HUES48 (cell line): ENCODE measurements around the gene LRP1-AS.
"Not testable (repeated sequence)": the region's sequence is repeated elsewhere in the genome, so short reads cannot be mapped to it uniquely, and the experiment has no call there.

Experiments
- H3K27ac ChIP-seq: one replicate; pipeline ENCODE4 v1.7.0; 2013; ENCODE audit warnings: low read depth, low read length, inconsistent platforms
- H3K27me3 ChIP-seq: 2 replicates; pipeline ENCODE4 v1.6.1; 2013; ENCODE audit warnings: mild to moderate bottlenecking, low read length; ENCODE audit not compliant: control insufficient read depth, insufficient read depth
- H3K36me3 ChIP-seq: 2 replicates; pipeline ENCODE4 v1.6.1; 2013; ENCODE audit warnings: low read length; ENCODE audit not compliant: control insufficient read depth, insufficient read depth
- H3K4me1 ChIP-seq: 2 replicates; pipeline ENCODE4 v1.6.1; 2013; ENCODE audit warnings: mild to moderate bottlenecking, low read length; ENCODE audit not compliant: control insufficient read depth, insufficient read depth
- H3K4me3 ChIP-seq: 2 replicates; pipeline ENCODE4 v1.5.1; 2013; ENCODE audit warnings: mild to moderate bottlenecking, low read depth, low read length
- H3K9ac ChIP-seq: 2 replicates; pipeline ENCODE4 v1.6.1; 2013; ENCODE audit warnings: mild to moderate bottlenecking, low read depth, low read length, moderate library complexity
- H3K9me3 ChIP-seq: 2 replicates; pipeline ENCODE4 v1.6.1; 2013; ENCODE audit warnings: low read length; ENCODE audit not compliant: control insufficient read depth, insufficient read depth

Gene LRP1-AS

GRCh38 chr12:57127726-57128518 is 19.5 kb downstream of the LRP1-AS start, which contains the start of gene LRP1:
LRP1 (plus strand) TSS chr12:57128483; CDS start chr12:57128965, 482 bp downstream.
- Histone ChIP-seq H3K27me3 (no peaks in the 10 kb centered on the region), H3K9me3 (no peaks in the 10 kb centered on the region), H3K9ac (peak within 1 kb of the TSS; percentile 76), H3K36me3 (no peaks in the 10 kb centered on the region), H3K4me1 (peaks cover 40% of the 10 kb centered on the region), H3K4me3 (peak within 1 kb of the TSS; percentile 91), H3K27ac (peak within 1 kb of the TSS; percentile 94)

- H3K4me1 ChIP-seq = peaks cover 33% of the 10 kb centered on the region
- no peaks in the 10 kb centered on the region for H3K36me3 ChIP-seq
- H3K27ac ChIP-seq = peak overlapping the region; percentile 94
- H3K9ac ChIP-seq = no peak overlapping the region
- peak overlapping the region; percentile 91 for H3K4me3 ChIP-seq
- no peaks in the 10 kb centered on the region for H3K27me3 ChIP-seq
- H3K9me3 ChIP-seq = no peaks in the 10 kb centered on the region
Observed at GRCh38 chr12:57127101-57127725, 20.2 kb downstream of the LRP1-AS start.

- no peaks in the 10 kb centered on the region for H3K9me3 ChIP-seq
- H3K9ac ChIP-seq = no peak overlapping the region
- H3K27ac ChIP-seq = peak overlapping the region; percentile 94
- no peaks in the 10 kb centered on the region for H3K36me3 ChIP-seq
- peak overlapping the region; percentile 91; the same call in 1 of the 2 replicates for H3K4me3 ChIP-seq
- H3K4me1 ChIP-seq = peaks cover 27% of the 10 kb centered on the region
- no peaks in the 10 kb centered on the region for H3K27me3 ChIP-seq
Observed at GRCh38 chr12:57126561-57126960, 20.9 kb downstream of the LRP1-AS start.

GRCh38 chr12:57126061-57126460 is 21.4 kb downstream of the LRP1-AS start:
- H3K27me3 ChIP-seq = no peaks in the 10 kb centered on the region
- no peak overlapping the region for H3K9ac ChIP-seq
- H3K27ac ChIP-seq = no peak overlapping the region
- H3K4me1 ChIP-seq = peaks cover 22% of the 10 kb centered on the region
- no peak overlapping the region for H3K4me3 ChIP-seq
- H3K36me3 ChIP-seq = no peaks in the 10 kb centered on the region
- no peaks in the 10 kb centered on the region for H3K9me3 ChIP-seq

- Histone ChIP-seq H3K27me3 (no peaks in the 10 kb centered on the region), H3K4me3 (no peak overlapping the region), H3K27ac (no peak overlapping the region), H3K9ac (no peak overlapping the region), H3K36me3 (no peaks in the 10 kb centered on the region), H3K4me1 (peaks cover 9% of the 10 kb centered on the region), H3K9me3 (no peaks in the 10 kb centered on the region)
Observed at GRCh38 chr12:57124261-57124877, 23.1 kb downstream of the LRP1-AS start.

- Histone ChIP-seq H3K27me3 (no peaks in the 10 kb centered on the region), H3K4me1 (peaks cover 9% of the 10 kb centered on the region), H3K36me3 (no peaks in the 10 kb centered on the region), H3K9me3 (no peaks in the 10 kb centered on the region), H3K27ac (no peak overlapping the region), H3K9ac (no peak overlapping the region), H3K4me3 (no peak overlapping the region)
Observed at GRCh38 chr12:57123813-57124212, 23.6 kb downstream of the LRP1-AS start.

- not testable (repeated sequence) for H3K27ac ChIP-seq, H3K4me3 ChIP-seq, H3K9me3 ChIP-seq, H3K36me3 ChIP-seq, H3K27me3 ChIP-seq, H3K9ac ChIP-seq, H3K4me1 ChIP-seq
Observed at GRCh38 chr12:57120718-57121117, 26.7 kb downstream of the LRP1-AS start.

- Histone ChIP-seq H3K36me3 (no peaks in the 10 kb centered on the region), H3K4me1 (peaks cover 1% of the 10 kb centered on the region; the same call in 1 of the 2 replicates), H3K4me3 (no peak overlapping the region), H3K9ac (no peak overlapping the region), H3K27ac (no peak overlapping the region), H3K27me3 (no peaks in the 10 kb centered on the region; the same call in 1 of the 2 replicates), H3K9me3 (no peaks in the 10 kb centered on the region)
Observed at GRCh38 chr12:57119294-57120085, 27.9 kb downstream of the LRP1-AS start.

- Histone ChIP-seq H3K27ac (no peak overlapping the region), H3K36me3 (no peaks in the 10 kb centered on the region), H3K9ac (no peak overlapping the region), H3K27me3 (no peaks in the 10 kb centered on the region; the same call in 1 of the 2 replicates), H3K9me3 (no peaks in the 10 kb centered on the region), H3K4me1 (no peaks in the 10 kb centered on the region), H3K4me3 (no peak overlapping the region)
Observed at GRCh38 chr12:57118711-57119271, 28.6 kb downstream of the LRP1-AS start.

- Histone ChIP-seq H3K27me3 (no peaks in the 10 kb centered on the region; the same call in 1 of the 2 replicates), H3K27ac (no peak overlapping the region), H3K4me3 (no peak overlapping the region), H3K36me3 (no peaks in the 10 kb centered on the region), H3K9ac (no peak overlapping the region), H3K4me1 (peaks cover 4% of the 10 kb centered on the region), H3K9me3 (no peaks in the 10 kb centered on the region)
Observed at GRCh38 chr12:57116580-57117281, 30.7 kb downstream of the LRP1-AS start.
